ENCODE results near the gene CDV3. TPM values are rescaled to one million over a fixed set of nuclear protein-coding genes. Genes with fewer than 3 reads are reported as not detected.
"Not testable (repeated sequence)": the region's sequence is repeated elsewhere in the genome, so short reads cannot be mapped to it uniquely, and the experiment has no call there.

Gene CDV3
- total RNA-seq, 4 donors from 2014 or later: 75.9 to 122 (median 98.7) TPM

GRCh38 chr3:133531981-133532380 is 41.5 kb upstream of the CDV3 start:
- no peaks in the 10 kb centered on the region for H3K36me3 ChIP-seq
- TF ChIP-seq POLR2AphosphoS5 (IDR thresholded peaks at IDR 0.05) (no peak), EP300 (IDR thresholded peaks at IDR 0.05) (no peak), CTCF (IDR thresholded peaks at IDR 0.05) (no peak), POLR2A (IDR thresholded peaks at IDR 0.05) (no peak)
- DNase-seq (ENCODE audit: low spot score in 2 of 2): no peak
- peaks cover 16% of the 10 kb centered on the region for H3K4me1 ChIP-seq
- H3K27me3 ChIP-seq: no peaks in the 10 kb centered on the region
- no peaks in the 10 kb centered on the region for H3K9me3 ChIP-seq
- H3K4me3 ChIP-seq: no peak overlapping the region
- no peak overlapping the region for H3K27ac ChIP-seq
- WGBS: 71% methylated on average over 5 of the region's 5 CpGs

- WGBS: 89% methylated on average over 5 of the region's 5 CpGs
- DNase-seq (ENCODE audit: low spot score in 2 of 2): no peak
- no peak overlapping the region for H3K4me3 ChIP-seq
- H3K27ac ChIP-seq: no peak overlapping the region
- no peaks in the 10 kb centered on the region for H3K27me3 ChIP-seq
- no peaks in the 10 kb centered on the region for H3K36me3 ChIP-seq
- peaks cover 16% of the 10 kb centered on the region for H3K4me1 ChIP-seq
- no peak for TF ChIP-seq POLR2AphosphoS5 (IDR thresholded peaks at IDR 0.05)
- no peak for TF ChIP-seq EP300 (IDR thresholded peaks at IDR 0.05)
- TF ChIP-seq POLR2A (IDR thresholded peaks at IDR 0.05): no peak
- TF ChIP-seq CTCF (IDR thresholded peaks at IDR 0.05): no peak
- no peaks in the 10 kb centered on the region for H3K9me3 ChIP-seq
Observed at GRCh38 chr3:133532951-133533350, 40.5 kb upstream of the CDV3 start.

- 4% methylated on average over 1 of the region's 1 CpG for WGBS
- H3K9me3 ChIP-seq: no peaks in the 10 kb centered on the region
- H3K27ac ChIP-seq: peak overlapping the region; percentile 55
- H3K4me1 ChIP-seq: peaks cover 16% of the 10 kb centered on the region
- H3K27me3 ChIP-seq: no peaks in the 10 kb centered on the region
- no peak for DNase-seq (ENCODE audit: low spot score in 2 of 2)
- no peak for TF ChIP-seq POLR2AphosphoS5 (IDR thresholded peaks at IDR 0.05)
- TF ChIP-seq EP300 (IDR thresholded peaks at IDR 0.05): no peak
- TF ChIP-seq POLR2A (IDR thresholded peaks at IDR 0.05): no peak
- TF ChIP-seq CTCF (IDR thresholded peaks at IDR 0.05): no peak
- no peaks in the 10 kb centered on the region for H3K36me3 ChIP-seq
- H3K4me3 ChIP-seq: no peak overlapping the region
Observed at GRCh38 chr3:133535971-133536881, 37.3 kb upstream of the CDV3 start.

GRCh38 chr3:133537131-133537530 is 36.4 kb upstream of the CDV3 start:
- H3K36me3 ChIP-seq; H3K4me3 ChIP-seq; H3K27me3 ChIP-seq; DNase-seq (ENCODE audit: low spot score in 2 of 2); H3K9me3 ChIP-seq; H3K27ac ChIP-seq: not testable (repeated sequence)
- H3K4me1 ChIP-seq: peaks cover 16% of the 10 kb centered on the region
- WGBS: 93% methylated on average over 11 of the region's 11 CpGs

GRCh38 chr3:133538154-133538553 is 35.3 kb upstream of the CDV3 start:
- no peaks in the 10 kb centered on the region for H3K27me3 ChIP-seq
- peaks cover 16% of the 10 kb centered on the region for H3K4me1 ChIP-seq
- no peak overlapping the region for H3K4me3 ChIP-seq
- no peaks in the 10 kb centered on the region for H3K9me3 ChIP-seq
- no peak overlapping the region for H3K27ac ChIP-seq
- no peak for DNase-seq (ENCODE audit: low spot score in 2 of 2)
- TF ChIP-seq EP300 (IDR thresholded peaks at IDR 0.05) (no peak), POLR2A (IDR thresholded peaks at IDR 0.05) (no peak), CTCF (IDR thresholded peaks at IDR 0.05) (no peak), POLR2AphosphoS5 (IDR thresholded peaks at IDR 0.05) (no peak)
- H3K36me3 ChIP-seq: no peaks in the 10 kb centered on the region
- WGBS: 94% methylated on average over 2 of the region's 2 CpGs
